WTC11 (cell line): ENCODE results near the gene ZNF407. TPM values are rescaled to one million over a fixed set of nuclear protein-coding genes. Genes with fewer than 3 reads are reported as not detected.

ENCODE experiments used
- ATAC-seq: fragments of 200-7000 bp; cut with Tn5 transposase; 2 replicates; pipeline ENCODE4 v1.10.0; 2021; ENCODE audit warnings: mild to moderate bottlenecking, moderate library complexity
- CTCF ChIA-PET: fragments of 300-600 bp; sonication (Branson Sonifier 250); formaldehyde crosslinking; loops from one replicate; lab custom pipeline; 2021; ENCODE audit warnings: antibody characterized with exemption; lab: Charles Lee
- POLR2A ChIA-PET: fragments of 350-600 bp; sonication (Branson Sonifier 250); formaldehyde crosslinking; loops from one replicate; lab custom pipeline; 2021; ENCODE audit warnings: antibody characterized with exemption; lab: Charles Lee
- DNase-seq: peaks from one replicate; pipeline ENCODE4 v3.0.0; 2021; ENCODE audit warnings: low spot score
- H3K27ac Mint-ChIP-seq: 2 replicates; pipeline ENCODE4 v1.8.0; 2021; ENCODE audit warnings: mixed read lengths
- H3K27me3 Mint-ChIP-seq: 2 replicates; pipeline ENCODE4 v1.8.0; 2021; ENCODE audit warnings: low read depth, mild to moderate bottlenecking, moderate library complexity, mixed read lengths
- H3K36me3 Mint-ChIP-seq: 2 replicates; pipeline ENCODE4 v1.8.0; 2021; ENCODE audit warnings: mixed read lengths
- H3K4me1 Mint-ChIP-seq: 2 replicates; pipeline ENCODE4 v1.8.0; 2022; ENCODE audit warnings: mixed read lengths
- H3K4me3 Mint-ChIP-seq: 2 replicates; pipeline ENCODE4 v1.8.0; 2021; ENCODE audit warnings: mild to moderate bottlenecking, moderate library complexity, mixed read lengths
- H3K9me3 Mint-ChIP-seq: 2 replicates; pipeline ENCODE4 v1.8.0; 2021; ENCODE audit warnings: mixed read lengths
- ARID4B ChIP-seq: sonication (generic); formaldehyde crosslinking; IDR thresholded peaks from 2 replicates; pipeline ENCODE4 v1.8.0; 2023; ENCODE audit warnings: missing genetic modification reagents, mild to moderate bottlenecking, borderline replicate concordance
- CREB1 ChIP-seq: sonication (generic); formaldehyde crosslinking; IDR thresholded peaks from 2 replicates; pipeline ENCODE4 v1.8.0; 2023; ENCODE audit warnings: mild to moderate bottlenecking, missing genetic modification reagents
- E2F4 ChIP-seq: sonication (generic); formaldehyde crosslinking; IDR thresholded peaks from 2 replicates; pipeline ENCODE4 v1.8.1; 2022; ENCODE audit warnings: low read depth, mild to moderate bottlenecking, moderate library complexity, missing genetic modification reagents, borderline replicate concordance
- ETV6 ChIP-seq: sonication (generic); formaldehyde crosslinking; IDR thresholded peaks from 2 replicates; pipeline ENCODE4 v1.8.1; 2022; ENCODE audit warnings: mild to moderate bottlenecking, missing genetic modification reagents
- GABPB1 ChIP-seq: sonication (generic); formaldehyde crosslinking; IDR thresholded peaks from 2 replicates; pipeline ENCODE4 v1.8.1; 2023; ENCODE audit warnings: mild to moderate bottlenecking, missing genetic modification reagents
- MYBL2 ChIP-seq: sonication (generic); formaldehyde crosslinking; IDR thresholded peaks from 2 replicates; pipeline ENCODE4 v1.8.1; 2023; ENCODE audit warnings: mild to moderate bottlenecking, moderate library complexity, missing genetic modification reagents
- NFE2L1 ChIP-seq: sonication (generic); formaldehyde crosslinking; IDR thresholded peaks from 2 replicates; pipeline ENCODE4 v1.8.1; 2023; ENCODE audit warnings: missing genetic modification reagents
- NR3C1 ChIP-seq: sonication (generic); formaldehyde crosslinking; conservative IDR thresholded peaks from 2 replicates; pipeline ENCODE4 v1.8.1; 2023; ENCODE audit warnings: low read depth, mild to moderate bottlenecking, missing genetic modification reagents
- OVOL2 ChIP-seq: fragments of 250-450 bp; sonication (Bioruptor Pico); IDR thresholded peaks from 2 replicates; pipeline ENCODE4 v1.9.0; 2021; ENCODE audit warnings: mild to moderate bottlenecking, borderline replicate concordance
- PRRX2 ChIP-seq: fragments of 250-450 bp; sonication (Bioruptor Pico); IDR thresholded peaks from 2 replicates; pipeline ENCODE4 v1.8.0; 2021; ENCODE audit warnings: mild to moderate bottlenecking
- SMAD3 ChIP-seq: sonication (generic); formaldehyde crosslinking; IDR thresholded peaks from 2 replicates; pipeline ENCODE4 v1.8.0; 2022; ENCODE audit warnings: missing genetic modification reagents, mild to moderate bottlenecking, borderline replicate concordance
- SOX15 ChIP-seq: fragments of 250-450 bp; sonication (Bioruptor Pico); IDR thresholded peaks from 2 replicates; pipeline ENCODE4 v1.9.0; 2021; ENCODE audit warnings: mild to moderate bottlenecking
- ZNF138 ChIP-seq: sonication (generic); formaldehyde crosslinking; conservative IDR thresholded peaks from 2 replicates; pipeline ENCODE4 v1.8.1; 2022; ENCODE audit warnings: mild to moderate bottlenecking, moderate library complexity, missing genetic modification reagents
- ZNF416 ChIP-seq: fragments of 250-450 bp; sonication (Bioruptor Pico); IDR thresholded peaks from 2 replicates; pipeline ENCODE4 v1.9.0; 2021; ENCODE audit warnings: mild to moderate bottlenecking, inconsistent platforms
- ZNF532 ChIP-seq: fragments of 250-450 bp; sonication (Bioruptor Pico); IDR thresholded peaks from 2 replicates; pipeline ENCODE4 v1.9.0; 2021; ENCODE audit warnings: mild to moderate bottlenecking, borderline replicate concordance
- ZNF671 ChIP-seq: fragments of 250-450 bp; sonication (Bioruptor Pico); IDR thresholded peaks from 2 replicates; pipeline ENCODE4 v1.8.0; 2021; ENCODE audit warnings: mild to moderate bottlenecking
- total RNA-seq: library from RNA; stranded (reverse); gene quantifications from 3 replicates; pipeline ENCODE4 v1.2.3, GENCODE V29; 2021
- TF ChIP-seq, protein P1 (sequence below): sonication (generic); formaldehyde crosslinking; IDR thresholded peaks from 2 replicates; pipeline ENCODE4 v1.8.1; 2023; ENCODE audit warnings: mild to moderate bottlenecking, moderate library complexity, missing genetic modification reagents
- TF ChIP-seq, protein P2 (sequence below): sonication (generic); formaldehyde crosslinking; IDR thresholded peaks from 2 replicates; pipeline ENCODE4 v1.8.1; 2023; ENCODE audit warnings: mild to moderate bottlenecking, missing genetic modification reagents, moderate library complexity
- TF ChIP-seq, protein P3 (sequence below): sonication (generic); formaldehyde crosslinking; IDR thresholded peaks from 2 replicates; pipeline ENCODE4 v1.8.0; 2022; ENCODE audit warnings: mild to moderate bottlenecking, missing genetic modification reagents

ZNF407 gene
- total RNA-seq, 1 experiment from 2014 or later: 6.5 TPM

- TF ChIP-seq, protein P1, sequence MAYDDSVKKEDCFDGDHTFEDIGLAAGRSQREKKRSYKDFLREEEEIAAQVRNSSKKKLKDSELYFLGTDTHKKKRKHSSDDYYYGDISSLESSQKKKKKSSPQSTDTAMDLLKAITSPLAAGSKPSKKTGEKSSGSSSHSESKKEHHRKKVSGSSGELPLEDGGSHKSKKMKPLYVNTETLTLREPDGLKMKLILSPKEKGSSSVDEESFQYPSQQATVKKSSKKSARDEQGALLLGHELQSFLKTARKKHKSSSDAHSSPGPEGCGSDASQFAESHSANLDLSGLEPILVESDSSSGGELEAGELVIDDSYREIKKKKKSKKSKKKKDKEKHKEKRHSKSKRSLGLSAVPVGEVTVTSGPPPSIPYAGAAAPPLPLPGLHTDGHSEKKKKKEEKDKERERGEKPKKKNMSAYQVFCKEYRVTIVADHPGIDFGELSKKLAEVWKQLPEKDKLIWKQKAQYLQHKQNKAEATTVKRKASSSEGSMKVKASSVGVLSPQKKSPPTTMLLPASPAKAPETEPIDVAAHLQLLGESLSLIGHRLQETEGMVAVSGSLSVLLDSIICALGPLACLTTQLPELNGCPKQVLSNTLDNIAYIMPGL: no peak
- TF ChIP-seq MYBL2 (CRISPR knock-in tag): no peak
- TF ChIP-seq SOX15 (CRISPR knock-in tag): no peak
- TF ChIP-seq OVOL2 (CRISPR knock-in tag): no peak
- TF ChIP-seq CREB1 (CRISPR knock-in tag): no peak
- no peak for TF ChIP-seq ARID4B (CRISPR knock-in tag)
- TF ChIP-seq, protein P2, sequence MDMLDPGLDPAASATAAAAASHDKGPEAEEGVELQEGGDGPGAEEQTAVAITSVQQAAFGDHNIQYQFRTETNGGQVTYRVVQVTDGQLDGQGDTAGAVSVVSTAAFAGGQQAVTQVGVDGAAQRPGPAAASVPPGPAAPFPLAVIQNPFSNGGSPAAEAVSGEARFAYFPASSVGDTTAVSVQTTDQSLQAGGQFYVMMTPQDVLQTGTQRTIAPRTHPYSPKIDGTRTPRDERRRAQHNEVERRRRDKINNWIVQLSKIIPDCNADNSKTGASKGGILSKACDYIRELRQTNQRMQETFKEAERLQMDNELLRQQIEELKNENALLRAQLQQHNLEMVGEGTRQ: no peak
- no peak for TF ChIP-seq GABPB1 (CRISPR knock-in tag)
Observed at GRCh38 chr18:75071866-75072671, 474.4 kb downstream of the ZNF407 start (continued).

- peaks cover 8% of the 10 kb centered on the region; the same call in 1 of the 2 replicates for H3K9me3 Mint-ChIP-seq
- ATAC-seq: no peak; the same call in 1 of the 2 replicates
Observed at GRCh38 chr18:75072672-75073371, 475.2 kb downstream of the ZNF407 start.

More at GRCh38 chr18:75072672-75073371, 475.2 kb downstream of the ZNF407 start:
- no peak for DNase-seq
- H3K36me3 Mint-ChIP-seq: no peaks in the 10 kb centered on the region
- TF ChIP-seq ZNF416 (CRISPR knock-in tag) (no peak), PRRX2 (CRISPR knock-in tag) (no peak), SMAD3 (CRISPR knock-in tag) (no peak), ZNF138 (CRISPR knock-in tag) (no peak), ETV6 (CRISPR knock-in tag) (no peak), ZNF671 (CRISPR knock-in tag) (no peak), NFE2L1 (CRISPR knock-in tag) (no peak), NR3C1 (CRISPR knock-in tag) (no peak), ZNF532 (no peak), E2F4 (CRISPR knock-in tag) (no peak)
- TF ChIP-seq, protein P3, sequence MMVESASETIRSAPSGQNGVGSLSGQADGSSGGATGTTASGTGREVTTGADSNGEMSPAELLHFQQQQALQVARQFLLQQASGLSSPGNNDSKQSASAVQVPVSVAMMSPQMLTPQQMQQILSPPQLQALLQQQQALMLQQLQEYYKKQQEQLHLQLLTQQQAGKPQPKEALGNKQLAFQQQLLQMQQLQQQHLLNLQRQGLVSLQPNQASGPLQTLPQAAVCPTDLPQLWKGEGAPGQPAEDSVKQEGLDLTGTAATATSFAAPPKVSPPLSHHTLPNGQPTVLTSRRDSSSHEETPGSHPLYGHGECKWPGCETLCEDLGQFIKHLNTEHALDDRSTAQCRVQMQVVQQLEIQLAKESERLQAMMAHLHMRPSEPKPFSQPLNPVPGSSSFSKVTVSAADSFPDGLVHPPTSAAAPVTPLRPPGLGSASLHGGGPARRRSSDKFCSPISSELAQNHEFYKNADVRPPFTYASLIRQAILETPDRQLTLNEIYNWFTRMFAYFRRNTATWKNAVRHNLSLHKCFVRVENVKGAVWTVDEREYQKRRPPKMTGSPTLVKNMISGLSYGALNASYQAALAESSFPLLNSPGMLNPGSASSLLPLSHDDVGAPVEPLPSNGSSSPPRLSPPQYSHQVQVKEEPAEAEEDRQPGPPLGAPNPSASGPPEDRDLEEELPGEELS (CRISPR knock-in tag): no peak
- no peak overlapping the region for H3K4me3 Mint-ChIP-seq
- ChIA-PET POLR2A (no interaction called here), CTCF (no interaction called here)
- H3K27ac Mint-ChIP-seq: no peak overlapping the region
- H3K27me3 Mint-ChIP-seq: no peaks in the 10 kb centered on the region
- peaks cover 4% of the 10 kb centered on the region; the same call in 1 of the 2 replicates for H3K4me1 Mint-ChIP-seq
